Measurements from ENCODE around the gene ZNF467.

Gene ZNF467

DNA sequence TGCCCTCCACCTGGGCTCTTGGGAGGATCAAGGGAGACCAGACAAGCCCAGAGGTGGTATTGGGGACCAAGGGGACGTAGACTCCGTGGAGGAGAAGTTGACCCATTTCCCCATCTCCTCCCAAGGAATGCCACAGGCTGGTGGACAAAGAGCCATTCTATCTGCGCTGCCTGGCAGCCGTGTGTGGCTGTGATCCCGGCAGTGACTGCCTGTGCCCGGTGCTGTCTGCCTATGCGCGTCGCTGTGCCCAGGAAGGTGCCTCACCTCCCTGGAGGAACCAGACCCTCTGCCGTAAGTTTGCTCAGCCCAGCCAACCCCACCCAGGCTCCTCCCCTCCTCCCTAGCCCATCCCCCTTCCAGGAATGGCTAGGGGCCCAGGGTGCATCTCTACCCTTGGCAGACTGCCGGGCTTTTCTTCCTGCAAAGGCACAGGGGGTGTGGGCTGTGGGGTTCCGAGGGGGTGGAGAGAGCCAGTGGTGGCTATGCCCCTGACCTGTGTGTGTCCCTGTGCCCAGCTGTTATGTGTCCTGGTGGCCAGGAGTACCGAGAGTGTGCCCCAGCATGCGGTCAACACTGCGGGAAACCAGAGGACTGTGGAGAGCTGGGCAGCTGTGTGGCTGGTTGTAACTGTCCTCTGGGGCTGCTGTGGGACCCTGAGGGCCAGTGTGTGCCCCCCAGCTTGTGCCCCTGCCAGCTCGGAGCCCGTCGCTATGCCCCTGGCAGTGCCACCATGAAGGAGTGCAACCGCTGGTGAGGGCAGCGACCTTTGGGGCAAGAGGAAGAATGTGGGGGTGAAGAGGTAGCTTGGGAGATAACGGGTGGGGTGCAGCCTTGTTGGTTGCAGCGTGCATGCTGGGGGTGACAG lies 10.2 kb upstream of the ZNF467 start:
- DNase-seq, result no peak

DNA sequence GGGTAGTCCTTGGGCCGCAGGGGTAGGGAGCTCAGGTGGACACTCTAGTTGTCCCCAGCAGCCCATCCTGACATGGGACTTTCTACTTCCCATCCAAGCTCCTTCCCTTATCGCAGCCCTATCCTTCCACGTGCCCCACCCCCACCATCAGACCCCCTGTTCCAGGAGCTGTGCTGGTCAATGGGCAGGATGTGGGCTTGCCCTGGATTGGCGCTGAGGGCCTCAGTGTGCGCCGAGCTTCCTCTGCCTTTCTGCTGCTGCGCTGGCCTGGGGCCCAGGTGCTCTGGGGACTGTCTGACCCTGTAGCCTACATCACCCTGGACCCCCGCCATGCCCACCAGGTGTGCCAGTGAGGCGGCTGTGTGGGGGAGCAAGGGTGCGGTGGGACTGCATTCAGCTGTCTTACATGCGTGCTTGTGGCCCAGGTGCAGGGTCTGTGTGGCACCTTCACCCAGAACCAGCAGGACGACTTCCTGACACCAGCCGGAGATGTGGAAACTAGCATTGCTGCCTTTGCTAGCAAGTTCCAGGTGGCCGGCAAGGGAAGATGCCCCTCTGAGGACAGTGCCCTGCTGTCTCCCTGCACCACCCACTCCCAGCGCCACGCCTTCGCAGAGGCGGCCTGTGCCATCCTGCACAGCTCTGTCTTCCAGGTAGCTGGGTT lies 9.4 kb upstream of the ZNF467 start:
- no peak for DNase-seq

DNA sequence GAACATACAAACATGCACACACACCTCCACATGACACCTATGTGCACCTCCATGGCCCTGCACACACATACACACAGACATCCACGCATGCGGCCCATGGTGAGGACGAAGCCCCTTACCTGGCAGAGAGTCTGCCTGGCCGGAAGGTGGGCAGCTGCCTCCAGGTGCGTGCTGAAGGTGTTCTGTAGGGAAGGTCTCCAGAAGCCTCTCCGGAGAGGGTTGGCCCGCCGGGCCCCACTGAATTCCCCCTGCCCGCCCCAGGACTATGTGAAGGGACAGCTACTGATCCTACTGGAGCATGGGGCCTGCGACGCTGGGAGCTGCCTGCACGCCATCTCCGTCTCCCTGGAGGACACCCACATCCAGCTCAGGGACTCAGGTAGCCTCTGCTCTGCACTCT lies 8.5 kb upstream of the ZNF467 start:
- no peak for DNase-seq

DNA sequence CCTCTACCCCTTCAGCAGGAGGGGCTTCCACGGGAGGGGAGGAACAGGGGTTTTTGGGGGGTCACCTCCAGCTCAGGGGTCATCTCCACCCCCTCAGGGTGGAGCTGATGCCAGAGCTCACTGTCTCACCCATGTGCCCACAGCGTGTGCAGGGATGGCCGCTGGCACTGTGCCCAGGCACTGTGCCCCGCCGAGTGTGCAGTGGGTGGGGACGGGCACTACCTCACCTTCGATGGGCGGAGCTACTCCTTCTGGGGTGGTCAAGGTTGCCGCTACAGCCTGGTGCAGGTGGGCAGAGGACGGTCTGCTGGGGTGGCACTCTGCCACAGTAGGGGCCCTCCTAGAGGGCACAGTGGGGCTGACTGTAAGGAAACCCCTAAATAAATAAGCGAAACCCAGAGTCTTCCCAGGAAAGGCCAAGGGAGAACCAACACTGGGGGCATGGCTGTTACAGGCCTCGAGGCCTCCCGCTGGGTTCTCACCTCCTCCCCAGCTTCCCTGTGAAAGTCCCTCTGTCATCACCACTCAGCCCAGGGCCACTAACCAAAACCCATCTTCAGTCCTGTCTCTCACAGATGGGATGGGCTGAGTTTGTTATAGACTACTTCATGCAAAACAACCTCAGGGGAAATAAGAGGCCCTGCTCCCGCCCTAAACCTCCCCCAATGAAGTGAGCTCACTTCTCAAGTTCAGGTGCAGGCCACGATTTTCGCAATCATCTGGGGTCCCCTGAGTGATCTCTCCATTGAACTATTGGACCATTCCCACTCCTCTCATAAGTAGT lies 7.4 kb upstream of the ZNF467 start:
- no peak for DNase-seq

DNA sequence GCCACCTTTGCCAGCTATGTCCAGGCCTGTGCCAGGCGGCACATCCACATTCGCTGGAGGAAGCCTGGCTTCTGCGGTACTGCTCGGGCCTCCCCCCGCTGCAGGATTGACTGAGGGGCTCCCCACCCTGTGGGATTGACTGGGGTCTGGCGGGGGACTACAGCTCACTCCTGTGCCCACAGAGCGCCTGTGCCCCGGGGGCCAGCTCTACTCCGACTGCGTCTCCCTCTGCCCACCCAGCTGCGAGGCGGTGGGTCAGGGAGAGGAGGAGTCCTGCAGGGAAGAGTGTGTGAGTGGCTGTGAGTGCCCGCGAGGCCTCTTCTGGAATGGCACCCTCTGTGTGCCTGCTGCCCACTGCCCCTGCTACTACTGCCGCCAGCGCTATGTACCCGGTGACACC lies 6.7 kb upstream of the ZNF467 start:
- DNase-seq, result no peak

DNA sequence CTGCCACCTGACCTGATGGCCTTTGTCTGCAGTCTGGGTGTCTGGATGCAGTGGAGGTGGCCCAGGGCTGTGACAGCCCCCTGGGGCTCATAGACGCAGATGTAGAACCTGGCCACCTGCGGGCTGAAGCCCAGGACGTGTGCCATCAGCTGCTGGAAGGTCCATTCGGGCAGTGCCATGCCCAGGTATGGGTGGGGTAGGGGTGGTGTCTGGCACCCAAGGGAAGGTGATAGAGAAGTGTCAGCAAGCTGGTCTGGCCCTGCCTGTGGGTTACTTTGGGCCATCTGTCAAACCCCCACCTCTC lies 6.1 kb upstream of the ZNF467 start:
- DNase-seq, result no peak

DNA sequence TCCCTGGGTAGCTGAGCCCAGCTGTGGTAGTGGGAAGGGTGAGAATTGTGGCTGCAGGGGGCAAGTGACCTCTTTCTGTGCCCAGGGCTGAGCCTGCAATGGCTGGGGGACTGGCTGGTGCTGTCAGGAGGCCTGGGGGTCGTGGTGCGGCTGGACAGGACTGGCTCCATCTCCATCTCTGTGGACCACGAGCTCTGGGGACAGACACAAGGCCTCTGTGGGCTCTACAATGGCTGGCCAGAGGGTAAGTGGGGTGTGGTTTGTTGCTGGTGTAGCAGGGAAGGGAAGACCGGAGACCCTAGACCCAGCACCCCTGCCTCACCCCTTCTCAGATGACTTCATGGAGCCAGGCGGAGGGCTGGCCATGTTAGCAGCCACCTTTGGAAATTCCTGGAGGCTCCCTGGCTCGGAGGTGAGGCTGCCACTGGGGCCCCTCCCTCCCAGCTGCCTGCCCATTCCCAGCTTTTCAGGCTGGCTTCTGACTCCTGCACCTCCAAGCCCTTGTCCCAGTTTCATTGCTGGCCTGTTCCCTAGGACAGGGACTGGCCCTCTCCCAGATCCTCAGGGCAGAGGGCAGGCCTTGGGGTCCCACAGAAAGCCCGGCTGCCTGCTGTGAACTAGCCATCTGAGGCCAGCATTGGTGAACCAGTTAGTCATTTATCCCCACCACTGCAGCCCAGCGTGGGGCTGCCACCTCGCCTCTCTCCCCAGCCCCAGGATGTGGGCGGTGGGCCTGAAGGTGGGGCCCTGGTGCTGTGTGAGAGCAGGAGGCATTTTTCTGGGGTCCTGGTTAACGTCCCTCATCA lies 5.5 kb upstream of the ZNF467 start:
- no peak for DNase-seq

DNA sequence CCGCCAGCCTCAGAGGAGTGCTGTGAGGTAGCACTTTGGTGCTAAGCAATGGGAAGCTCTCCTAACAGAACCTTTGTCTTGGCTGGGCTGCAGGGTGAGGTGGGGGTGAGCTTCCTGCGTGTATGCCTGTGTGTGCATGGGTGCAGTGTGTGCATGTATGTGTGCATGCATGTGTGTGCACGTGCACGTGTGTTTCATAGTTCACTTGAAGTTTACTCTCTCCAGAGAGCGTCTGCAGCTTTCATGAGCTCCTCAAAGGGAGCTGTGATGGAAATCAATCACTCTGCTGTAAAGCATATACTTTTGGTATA lies 4.9 kb upstream of the ZNF467 start:
- no peak for DNase-seq

DNA sequence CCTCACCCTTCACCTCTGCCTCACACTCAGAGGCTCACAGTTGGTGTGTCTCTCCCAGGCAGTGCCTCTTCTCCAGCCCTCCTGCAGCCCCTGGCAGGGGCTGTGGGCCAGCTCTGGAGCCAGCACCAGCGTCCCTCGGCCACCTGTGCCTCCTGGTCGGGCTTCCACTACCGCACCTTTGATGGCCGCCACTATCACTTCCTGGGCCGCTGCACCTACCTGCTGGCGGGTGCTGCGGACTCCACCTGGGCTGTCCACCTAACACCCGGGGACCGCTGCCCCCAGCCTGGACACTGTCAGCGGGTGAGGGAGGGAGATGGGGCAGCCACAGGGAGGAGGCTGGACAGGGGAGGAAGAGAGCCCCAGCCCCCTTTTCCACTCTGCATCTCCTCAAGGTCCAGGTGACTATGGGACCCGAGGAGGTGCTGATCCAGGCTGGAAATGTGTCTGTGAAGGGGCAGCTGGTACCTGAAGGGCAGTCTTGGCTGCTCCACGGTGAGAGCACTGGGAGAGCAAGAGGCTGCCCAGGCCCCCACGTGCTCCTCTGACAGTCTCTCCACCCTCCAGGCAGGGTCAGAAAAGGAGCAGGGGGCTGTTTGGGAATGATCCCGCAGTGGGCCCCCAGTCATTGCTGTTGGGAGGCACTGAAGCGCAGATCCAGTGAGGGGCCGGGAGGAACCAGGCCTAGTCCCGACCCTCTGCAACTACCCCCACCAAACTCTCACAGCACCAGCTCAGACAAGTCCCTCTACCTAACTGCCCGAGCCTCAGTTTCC lies 4.4 kb upstream of the ZNF467 start:
- DNase-seq, result no peak

DNA sequence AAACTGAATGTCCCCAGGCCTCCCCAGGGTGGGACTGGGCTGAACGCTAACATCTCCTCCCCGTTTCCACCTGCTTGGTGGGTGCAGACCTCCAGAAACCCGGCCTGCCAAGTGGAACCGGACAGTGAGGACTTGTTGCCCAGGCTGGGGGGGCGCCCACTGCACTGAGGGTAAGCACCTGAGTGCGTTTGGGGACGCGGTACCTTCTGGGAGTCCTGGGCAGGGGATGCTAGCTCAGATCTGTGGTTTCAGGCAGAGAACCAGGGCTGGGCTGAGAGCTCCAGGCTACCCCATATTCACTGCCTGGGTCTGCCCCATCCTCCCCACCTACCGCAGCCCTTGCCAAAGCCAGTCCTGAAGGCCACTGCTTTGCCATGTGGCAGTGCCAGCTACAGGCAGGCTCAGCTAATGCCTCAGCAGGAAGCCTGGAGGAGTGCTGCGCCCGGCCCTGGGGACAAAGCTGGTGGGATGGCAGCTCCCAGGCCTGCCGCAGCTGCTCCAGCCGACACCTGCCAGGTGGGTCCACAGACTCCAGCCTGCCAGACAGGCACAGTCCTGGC lies 3.5 kb upstream of the ZNF467 start:
- no peak for DNase-seq

DNA sequence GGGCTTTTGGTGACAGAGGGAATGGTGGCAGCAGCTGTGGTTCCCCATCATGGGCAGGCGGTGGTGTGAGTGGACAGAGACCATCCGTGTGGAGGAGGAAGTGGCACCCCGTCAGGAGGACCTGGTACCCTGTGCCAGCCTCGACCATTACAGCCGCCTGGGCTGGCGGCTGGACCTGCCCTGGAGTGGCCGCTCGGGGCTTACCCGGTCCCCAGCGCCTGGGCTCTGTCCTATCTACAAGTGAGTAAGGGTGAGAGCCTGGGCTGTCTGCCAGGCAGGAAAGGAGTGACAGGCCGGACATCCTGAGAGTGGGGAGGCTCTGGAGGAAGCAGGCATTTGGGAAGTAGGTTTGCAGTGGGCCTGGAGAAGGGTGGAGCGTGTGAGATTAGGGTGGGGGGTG lies 2.9 kb upstream of the ZNF467 start:
- peak; percentile 31 for DNase-seq

DNA sequence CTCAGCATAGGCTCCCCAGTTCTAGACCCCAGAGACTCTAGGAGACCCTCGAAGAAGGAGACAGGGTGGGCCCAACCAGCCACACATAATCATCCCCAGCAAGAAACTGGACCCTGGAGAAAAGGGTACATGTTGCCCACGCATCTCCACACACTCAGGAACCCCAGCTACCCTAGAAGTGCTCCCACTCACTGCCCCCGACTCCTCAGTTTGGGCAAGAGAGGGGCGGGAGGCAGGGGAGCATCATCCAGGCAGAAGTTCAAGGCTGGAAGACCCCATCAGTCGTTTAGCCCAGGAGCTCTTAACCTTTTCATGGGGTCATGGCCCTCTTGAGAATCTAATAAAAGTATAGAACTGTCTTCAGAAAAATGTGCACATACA lies 1.8 kb upstream of the ZNF467 start:
- no peak for DNase-seq

DNA sequence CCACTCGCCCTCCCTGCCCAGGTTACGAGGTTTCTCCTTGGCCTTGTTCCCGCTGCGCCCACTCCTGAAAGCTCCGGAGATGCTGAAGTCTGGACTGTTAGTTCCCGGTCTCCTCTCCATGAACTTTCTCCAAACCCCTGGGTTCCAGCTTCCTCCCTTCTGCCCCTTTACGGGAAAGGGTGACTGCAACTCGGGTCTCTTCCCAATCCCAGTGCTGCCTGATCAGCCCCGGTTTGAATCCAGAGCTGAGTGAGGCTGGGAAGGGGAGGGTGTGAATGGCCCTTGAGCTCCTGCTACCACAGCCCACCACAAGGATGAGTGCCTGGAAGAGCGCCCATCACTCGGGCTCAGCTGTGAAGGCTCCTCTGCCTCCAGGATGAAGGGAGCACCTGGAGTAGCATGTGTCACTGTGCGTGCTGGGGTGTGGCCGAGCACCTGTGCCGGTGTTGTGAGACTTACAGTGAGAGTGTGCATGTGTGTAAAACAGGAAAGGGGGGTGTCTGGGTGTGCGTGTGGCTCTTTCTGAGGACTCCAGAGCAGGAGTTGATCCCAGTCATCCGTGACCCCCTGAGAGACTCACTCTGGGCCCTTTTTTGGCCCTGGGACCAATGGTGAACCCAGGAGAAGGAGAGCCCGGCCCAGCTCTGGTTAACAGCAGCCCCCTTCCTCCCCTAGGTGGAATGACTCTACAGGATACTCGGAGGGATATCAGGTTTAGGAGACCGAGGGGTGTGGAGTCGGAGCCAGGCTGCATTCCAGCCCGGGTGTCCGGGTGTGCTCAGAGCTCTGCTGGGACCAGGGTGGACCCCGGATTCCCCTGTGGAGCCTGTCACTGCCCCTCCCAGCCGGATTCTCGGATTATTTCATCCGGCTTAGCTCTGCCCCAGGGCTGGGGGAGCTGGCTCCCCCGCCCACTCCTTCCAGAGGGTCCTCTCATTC lies 1.1 kb upstream of the ZNF467 start:
- DNase-seq, result no peak

DNA sequence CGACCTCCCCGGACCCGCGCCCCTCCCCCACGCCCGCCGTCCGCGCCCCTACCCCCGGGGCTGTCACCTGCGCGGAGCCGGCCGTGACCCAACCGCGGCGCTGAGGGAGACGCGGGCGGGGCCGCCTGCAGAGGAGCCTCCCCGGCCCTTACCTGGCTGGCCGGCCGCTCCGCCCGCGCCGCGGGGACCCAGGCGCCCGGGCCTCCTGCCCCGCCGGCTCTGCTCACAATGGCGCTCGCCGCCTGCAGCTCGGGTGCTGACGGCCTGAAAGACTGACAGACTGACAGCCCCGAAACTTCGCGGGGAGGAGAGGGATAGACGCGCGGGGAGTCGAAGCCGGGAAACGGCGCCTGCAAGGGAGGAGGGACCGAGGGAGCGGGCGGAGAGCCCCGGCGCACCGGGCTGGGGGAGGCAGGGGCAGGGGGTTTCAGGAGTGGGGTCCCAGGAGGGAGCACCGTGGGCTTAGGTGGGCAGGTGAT lies 393 bp downstream of the ZNF467 start:
- no peak for DNase-seq

DNA sequence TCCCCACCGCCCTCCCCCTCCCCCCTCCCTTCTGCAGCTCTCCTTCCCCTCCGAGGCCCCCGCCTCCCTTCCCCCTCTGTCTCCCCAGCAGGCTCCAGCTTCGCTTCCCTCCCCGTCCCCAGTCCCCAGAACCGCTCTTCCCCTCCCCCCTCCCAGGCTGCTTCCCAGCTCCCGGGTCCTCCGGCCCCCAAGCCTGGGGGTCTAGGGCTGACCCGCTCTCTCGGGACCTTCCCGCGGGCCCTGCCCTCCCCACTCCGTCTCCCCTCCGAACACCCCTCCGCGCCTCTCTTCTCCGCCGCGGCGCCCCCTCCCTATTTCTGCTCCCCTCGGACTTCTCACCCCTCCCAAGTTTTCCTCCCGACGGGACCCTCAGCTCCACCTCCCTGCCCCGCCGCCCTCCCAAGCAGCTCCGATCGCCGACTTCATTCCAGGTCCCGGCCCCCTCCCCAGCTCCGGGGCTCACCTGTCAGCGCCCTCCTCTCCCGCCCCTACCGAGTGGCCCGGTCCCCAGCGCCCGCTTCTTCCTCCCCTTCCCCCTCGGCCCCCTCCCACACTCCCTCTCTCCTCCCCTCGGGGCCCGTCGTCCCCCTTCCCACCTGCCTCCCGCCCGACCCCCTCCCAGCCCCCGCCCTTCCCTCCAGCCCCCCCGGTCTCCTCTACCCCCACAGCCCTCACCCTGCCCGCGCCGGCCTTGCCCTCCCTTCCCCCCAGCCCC lies 990 bp downstream of the ZNF467 start:
- no peak for DNase-seq

DNA sequence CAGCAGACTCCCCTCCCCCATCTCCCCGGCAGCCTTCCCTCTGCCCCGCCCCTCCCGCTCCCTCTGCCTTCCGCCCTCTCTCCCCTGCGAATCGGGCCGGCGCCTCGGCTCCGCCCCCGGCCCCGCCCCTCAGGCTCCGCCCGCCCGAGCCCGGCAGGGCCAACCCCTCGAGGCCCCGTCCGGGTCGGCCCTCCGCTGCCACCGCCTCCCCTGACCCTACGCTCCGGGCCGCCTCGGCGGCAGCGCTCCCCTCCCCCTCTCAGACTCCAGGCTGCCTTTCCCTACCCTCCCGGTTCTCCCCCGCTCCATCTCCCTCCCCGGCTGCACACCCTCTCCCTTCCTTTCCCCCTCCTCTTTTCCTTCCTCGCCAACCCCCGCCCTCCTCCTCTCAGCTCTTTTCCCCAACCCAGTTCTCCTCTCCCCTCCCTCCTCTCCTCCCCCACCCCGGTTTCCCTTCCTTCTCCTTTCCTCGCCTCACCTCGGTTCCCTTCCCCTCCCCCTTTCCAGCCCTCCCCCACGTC lies 1.6 kb downstream of the ZNF467 start:
- peak; percentile 90 for DNase-seq

DNA sequence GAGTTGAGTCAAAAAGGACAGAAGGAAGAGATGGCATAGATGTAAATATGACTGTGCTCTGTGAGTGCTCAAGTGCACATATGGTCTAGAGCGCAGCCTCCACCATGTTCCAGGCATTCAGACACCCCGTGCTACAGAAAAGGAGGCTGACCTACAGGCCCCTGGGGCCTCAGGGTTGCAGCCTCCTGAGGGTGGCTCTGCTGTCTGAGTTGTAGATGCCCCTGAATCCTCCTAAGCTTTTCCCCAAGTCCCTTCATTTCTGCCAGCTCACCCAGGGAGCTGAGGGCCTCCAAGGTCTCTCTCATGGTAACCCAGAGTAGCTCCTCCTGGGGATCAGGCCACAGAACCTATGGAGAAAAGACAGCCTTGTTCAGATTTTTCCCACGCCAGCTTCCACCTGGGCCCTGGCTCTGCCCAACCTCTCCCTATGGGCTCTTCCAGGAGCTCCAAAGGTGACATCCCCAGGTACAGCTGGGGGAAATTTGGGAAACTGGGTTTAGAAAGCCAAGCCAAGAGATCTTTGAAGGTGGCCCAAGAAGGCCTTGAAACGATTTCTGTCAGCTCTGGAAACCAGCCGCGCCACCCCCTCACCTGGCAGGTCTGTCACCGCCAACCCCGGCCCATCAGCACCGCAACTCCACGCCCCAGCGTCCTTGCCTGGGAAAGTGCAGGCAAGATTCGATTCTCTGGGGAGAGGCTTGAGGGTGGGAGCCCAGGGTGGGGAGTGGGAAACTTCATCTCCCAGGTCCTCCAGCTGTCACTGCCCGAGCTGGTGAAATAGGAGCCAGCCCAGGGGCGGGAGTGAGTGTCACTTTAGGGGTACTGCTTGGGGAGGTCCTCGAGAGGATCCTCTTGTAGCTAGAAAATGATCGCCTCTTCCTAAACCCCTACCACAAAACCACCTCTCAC lies 2.4 kb downstream of the ZNF467 start:
- no peak for DNase-seq

DNA sequence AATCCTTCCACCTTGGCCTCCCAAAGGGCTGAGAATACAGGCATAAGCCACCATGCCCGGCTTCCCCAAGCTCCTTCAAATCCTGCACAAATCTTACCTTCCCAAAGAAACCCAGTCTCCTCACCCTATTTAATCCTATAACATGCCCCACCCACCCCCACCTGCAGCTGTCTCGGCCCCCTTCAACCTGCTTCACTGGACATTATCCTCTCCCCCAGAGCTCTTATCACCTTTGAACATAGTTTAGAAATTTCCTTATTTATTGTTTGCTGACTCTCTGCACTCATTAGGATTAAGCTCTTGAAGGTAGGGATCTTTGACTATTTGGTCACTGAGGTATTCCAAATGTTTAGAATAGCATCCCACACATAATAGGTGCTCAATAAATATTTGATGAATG lies 3.5 kb downstream of the ZNF467 start:
- DNase-seq, result no peak

DNA sequence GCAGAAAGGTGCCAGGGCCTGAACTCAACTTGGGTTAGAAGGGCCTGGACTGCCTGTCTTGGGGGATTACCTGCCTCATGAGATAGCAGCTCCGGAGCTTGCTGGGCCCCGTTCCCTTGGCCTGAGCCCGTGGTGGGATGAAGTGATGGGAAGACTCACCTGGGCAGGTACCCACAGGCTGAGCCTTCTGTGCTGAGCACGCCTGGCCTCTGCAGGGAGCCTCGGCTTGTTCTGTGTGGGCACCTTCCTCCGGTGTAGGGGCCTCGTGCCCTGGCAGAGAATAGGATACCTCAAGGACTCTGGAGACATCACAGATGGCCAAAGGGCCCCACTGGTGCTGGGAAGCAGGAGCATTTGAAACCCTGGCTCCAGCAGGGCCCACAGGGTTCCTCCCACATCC lies 4.5 kb downstream of the ZNF467 start:
- no peak for DNase-seq
